HG02885 (cell line): ENCODE results near the gene OBSCN.

Experiments used
- ATAC-seq: cut with Tn5 transposase; IDR thresholded peaks from one replicate; pipeline ENCODE4 v1.9.1; 2021; ENCODE audit warnings: mild to moderate bottlenecking; ENCODE audit not compliant: unreplicated experiment, poor library complexity

OBSCN gene

GRCh38 chr1:228408869-228409805 lies 201.3 kb downstream of the OBSCN start:
- no peak for ATAC-seq

DNA sequence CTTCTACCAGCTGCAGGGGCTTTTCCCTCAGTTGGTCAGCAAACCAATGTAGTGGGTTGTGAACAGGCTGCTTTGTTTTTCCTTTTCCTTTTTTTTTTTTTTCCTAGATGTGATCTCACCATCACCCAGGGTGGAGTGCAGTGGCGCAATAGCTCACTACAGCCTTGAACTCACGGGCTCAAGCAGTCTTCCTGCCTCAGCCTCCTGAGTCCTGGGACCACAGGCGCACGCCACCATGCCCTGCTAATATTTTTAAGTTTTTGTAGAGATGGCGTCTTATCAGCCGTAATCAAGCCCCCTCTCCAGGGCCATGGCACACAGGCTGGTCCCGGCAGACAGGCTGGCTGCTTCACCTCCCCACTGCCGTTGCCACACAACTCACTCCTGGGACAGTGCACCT lies 202.2 kb downstream of the OBSCN start:
- ATAC-seq = no peak

- no peak for ATAC-seq
Measured at GRCh38 chr1:228410671-228411070, 202.8 kb downstream of the OBSCN start.

GRCh38 chr1:228411121-228411520 lies 203.3 kb downstream of the OBSCN start:
- no peak for ATAC-seq

DNA sequence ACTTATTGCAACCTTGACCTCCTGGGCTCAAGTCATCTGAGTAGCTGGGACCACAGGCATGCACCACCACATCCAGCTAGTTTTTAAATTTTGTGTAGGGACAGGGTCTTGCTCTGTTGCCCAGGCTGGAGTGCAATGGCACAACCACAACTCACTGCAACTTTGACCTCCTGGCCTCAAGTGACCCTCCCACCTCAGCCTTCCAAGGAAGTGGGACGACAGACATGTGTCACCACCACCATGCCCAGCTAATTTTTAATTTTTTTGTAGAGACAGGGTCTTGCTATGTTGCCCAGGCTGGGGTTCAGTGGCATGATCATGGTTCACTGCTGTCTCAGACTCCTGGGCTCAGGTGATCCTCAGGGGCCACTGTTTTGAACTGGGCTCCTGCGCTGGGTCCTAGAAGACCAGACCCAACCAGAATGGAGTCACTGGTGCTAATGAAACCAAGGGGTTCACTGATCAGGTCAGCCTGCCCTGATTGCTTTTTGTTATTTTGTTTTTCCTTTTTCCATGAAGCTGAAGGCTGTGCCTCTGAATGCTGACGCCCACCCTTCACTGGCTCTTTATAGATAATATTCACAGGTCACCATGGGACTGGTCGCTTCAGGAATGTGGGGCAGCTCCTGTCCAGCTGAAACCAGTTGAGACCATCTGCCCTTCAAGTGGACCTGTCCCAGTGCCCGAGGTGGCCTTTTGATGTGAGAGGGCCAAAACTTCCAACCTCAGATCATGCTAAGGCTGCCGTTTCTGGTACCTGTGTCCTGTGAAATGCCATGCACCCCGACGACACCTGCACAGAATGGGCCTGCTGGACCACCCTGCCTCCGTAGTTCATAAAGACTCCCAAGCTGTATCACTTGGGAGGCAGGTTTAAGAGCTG lies 203.9 kb downstream of the OBSCN start:
- no peak for ATAC-seq

- no peak for ATAC-seq
Measured at GRCh38 chr1:228413241-228414010, 205.6 kb downstream of the OBSCN start.

DNA sequence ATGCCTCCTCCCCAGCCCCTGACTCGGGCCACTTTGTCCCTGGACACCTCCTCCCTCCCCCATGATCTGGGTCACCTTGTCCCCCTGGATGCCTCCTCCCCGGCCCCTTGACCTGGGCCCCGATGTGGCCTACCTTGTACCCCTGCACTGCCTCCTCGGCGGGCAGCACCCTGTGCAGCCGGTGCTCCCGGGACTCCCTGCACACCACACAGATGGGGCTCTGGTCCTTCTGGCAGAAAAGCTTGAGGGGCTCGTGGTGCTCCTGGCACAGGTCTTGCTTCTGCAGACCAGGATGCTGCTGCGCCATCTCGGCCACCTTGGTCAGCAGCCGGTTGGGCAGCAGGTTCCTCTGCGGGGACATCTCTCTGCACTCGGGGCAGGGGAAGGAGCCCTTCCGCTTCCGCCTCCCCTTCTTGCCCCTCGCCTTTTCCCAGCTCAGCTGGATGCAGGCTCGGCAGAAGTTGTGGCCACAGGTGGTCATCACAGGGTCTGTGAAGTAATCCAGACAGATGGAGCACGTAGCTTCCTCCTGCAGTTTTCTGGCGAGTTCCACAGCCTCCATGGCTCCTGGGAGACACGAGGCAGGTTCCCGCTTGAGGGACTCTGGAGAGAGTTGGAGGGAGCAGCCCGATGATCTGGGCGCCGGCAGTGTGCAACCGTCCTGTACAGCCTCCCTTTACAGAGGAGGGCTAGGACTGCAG lies 206.8 kb downstream of the OBSCN start:
- ATAC-seq = no peak

GRCh38 chr1:228415221-228415620 lies 207.4 kb downstream of the OBSCN start:
- ATAC-seq = no peak

DNA sequence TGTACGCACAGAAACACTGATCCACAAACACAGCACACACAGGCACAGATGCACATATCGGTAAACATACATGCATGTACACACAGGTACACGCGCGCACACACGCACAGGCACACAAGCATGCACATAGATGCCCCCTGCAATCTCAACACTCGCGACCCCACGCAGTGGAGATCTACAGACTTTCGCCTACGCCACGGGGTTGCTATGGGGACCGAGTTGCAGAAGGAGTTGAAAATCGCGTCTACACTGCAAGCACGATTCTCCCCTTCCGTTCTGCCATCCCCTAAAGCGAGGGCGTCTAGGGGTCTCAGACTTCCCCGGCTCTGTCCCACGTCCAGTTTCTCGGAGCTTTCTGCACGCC lies 208.0 kb downstream of the OBSCN start:
- no peak for ATAC-seq

DNA sequence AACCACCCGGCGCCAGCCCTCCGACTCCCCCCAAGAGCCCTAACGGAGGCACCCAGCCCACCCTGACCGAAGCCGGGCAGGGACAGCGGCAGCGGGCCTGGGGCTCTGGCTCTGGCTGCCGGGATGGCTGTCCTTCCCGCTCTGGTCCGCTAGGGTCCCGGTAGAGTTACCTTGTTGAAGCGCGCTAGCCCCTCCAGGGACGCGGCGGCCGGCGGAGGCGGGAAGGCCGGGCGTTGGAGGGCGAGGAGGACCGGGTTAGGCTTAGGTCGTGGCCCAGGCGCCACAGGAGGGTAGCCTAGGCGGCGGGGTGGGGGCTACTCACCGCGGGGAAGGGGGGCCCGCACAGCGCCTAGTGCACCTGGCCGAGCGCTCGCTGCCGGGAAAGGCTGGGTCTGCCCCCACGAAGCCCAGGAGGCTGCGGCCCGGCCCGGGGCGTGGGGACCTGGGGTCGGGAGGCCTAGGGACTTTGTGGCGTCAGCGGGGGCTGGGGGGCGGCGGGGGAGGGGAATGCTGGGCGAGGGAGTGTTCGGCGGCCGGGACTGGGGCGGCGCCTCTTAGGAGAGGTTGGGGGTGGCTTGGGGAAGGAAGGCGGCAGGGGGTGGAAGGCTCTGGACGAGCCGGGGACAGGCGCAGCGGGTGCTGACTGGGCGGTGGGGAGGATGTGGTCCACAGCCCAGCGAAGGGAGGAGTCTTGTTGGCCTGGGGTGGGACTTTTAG lies 208.5 kb downstream of the OBSCN start, which contains the start of gene TRIM17:
Gene TRIM17, minus strand, starts transcription at position 645 of the 717 bp plus-strand sequence. CDS start 1,789 bp downstream, outside the sequence.
- ATAC-seq = no peak

DNA sequence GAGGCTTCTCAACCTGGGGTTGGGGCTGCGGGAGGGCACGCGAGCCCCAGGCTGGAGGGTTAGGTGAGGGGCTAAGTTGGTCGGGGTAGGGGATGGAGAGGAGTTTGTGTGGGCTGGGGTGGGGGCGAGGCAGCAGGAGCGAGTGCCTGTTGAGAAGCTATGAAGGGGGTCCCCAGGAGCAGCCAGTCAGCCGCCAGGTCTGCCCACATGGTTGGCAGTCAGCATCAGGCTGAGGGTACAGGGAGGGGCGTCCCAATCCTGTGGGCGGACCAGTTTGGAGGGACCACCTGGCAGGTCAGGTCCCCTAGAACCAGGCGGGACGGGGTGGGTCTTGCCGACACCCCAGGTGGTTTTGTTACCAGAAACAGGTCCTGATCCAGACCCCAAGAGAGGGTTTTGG lies 209.2 kb downstream of the OBSCN start:
- no peak for ATAC-seq

GRCh38 chr1:228417483-228418203 lies 209.8 kb downstream of the OBSCN start:
- ATAC-seq = no peak

GRCh38 chr1:228420968-228421826 lies 213.4 kb downstream of the OBSCN start:
- no peak for ATAC-seq

DNA sequence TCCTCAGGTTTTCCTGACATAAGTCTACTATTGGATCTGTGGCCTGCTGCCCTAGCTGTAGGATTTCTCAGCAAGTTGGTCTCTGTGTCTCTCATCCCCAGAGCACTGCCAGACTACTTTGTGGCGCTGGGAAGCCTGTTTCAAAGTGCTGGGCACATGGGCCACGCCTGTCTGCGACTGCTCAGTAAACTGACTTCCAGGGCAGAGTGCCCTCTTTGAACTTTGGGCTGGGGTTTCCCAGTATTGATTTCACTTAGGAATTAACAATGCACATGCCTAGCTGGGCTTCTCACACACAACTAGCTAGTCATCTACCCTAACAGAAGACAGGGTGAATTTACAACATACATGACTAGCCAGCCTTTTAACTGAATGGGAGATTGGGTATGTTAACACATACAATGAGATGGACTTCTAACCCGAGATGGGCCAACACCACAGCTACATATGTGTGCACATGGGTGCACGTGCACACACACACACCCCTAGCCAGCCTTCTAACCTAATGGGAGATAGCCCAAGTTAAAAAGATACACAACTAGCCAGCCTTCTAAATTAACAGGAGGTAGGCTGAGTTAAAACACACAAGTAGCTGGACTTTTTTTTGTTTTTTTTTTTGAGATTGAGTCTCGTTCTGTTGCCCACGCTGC lies 215.7 kb downstream of the OBSCN start:
- no peak for ATAC-seq

GRCh38 chr1:228424685-228425660 lies 217.1 kb downstream of the OBSCN start:
- ATAC-seq = no peak
